ENCODE results near the gene CLIC3.
"Not testable (repeated sequence)": the region's sequence is repeated elsewhere in the genome, so short reads cannot be mapped to it uniquely, and the experiment has no call there.

Gene CLIC3

GRCh38 chr9:137016436-137016835 lies 20.1 kb upstream of the CLIC3 start:
- no peak for DNase-seq

- DNase-seq = no peak
Measured at GRCh38 chr9:137015976-137016375, 19.6 kb upstream of the CLIC3 start.

GRCh38 chr9:137015540-137015930 lies 19.2 kb upstream of the CLIC3 start:
- no peak for DNase-seq

GRCh38 chr9:137014776-137015539 lies 18.6 kb upstream of the CLIC3 start:
- no peak for DNase-seq

- DNase-seq = no peak
Measured at GRCh38 chr9:137014166-137014565, 17.8 kb upstream of the CLIC3 start.

- DNase-seq = no peak
Measured at GRCh38 chr9:137013571-137013940, 17.2 kb upstream of the CLIC3 start.

GRCh38 chr9:137012694-137013570 lies 16.6 kb upstream of the CLIC3 start:
- DNase-seq = no peak

GRCh38 chr9:137011907-137012675 lies 15.7 kb upstream of the CLIC3 start:
- DNase-seq = no peak

- DNase-seq = no peak
Measured at GRCh38 chr9:137011156-137011555, 14.8 kb upstream of the CLIC3 start.

- DNase-seq = peak; percentile 40 to 88 (median 76)
Measured at GRCh38 chr9:137009938-137010732, 13.8 kb upstream of the CLIC3 start.

- no peak for DNase-seq
Measured at GRCh38 chr9:137009217-137009616, 12.8 kb upstream of the CLIC3 start.

GRCh38 chr9:137008312-137008711 lies 11.9 kb upstream of the CLIC3 start:
- DNase-seq = no peak

GRCh38 chr9:137007816-137008270 lies 11.5 kb upstream of the CLIC3 start:
- DNase-seq = no peak

- DNase-seq = peak in 2 of 3 experiments; percentile 37 to 45
Measured at GRCh38 chr9:137007108-137007815, 10.9 kb upstream of the CLIC3 start.

- no peak for DNase-seq
Measured at GRCh38 chr9:137006116-137007003, 10.0 kb upstream of the CLIC3 start.

GRCh38 chr9:137004285-137004684 lies 7.9 kb upstream of the CLIC3 start:
- DNase-seq = not testable (repeated sequence)

GRCh38 chr9:137002646-137003041 lies 6.3 kb upstream of the CLIC3 start:
- DNase-seq = no peak

- no peak for DNase-seq
Measured at GRCh38 chr9:137001857-137002645, 5.7 kb upstream of the CLIC3 start.

GRCh38 chr9:137000177-137000930 lies 4.0 kb upstream of the CLIC3 start:
- no peak for DNase-seq

Data from NCI-H1417 (cell line).